Kasumi-1 (cell line): ENCODE results near the gene TEX264.
A peak's percentile ranks its signal among the peaks of the same experiment; 100 is the strongest.

ENCODE experiments used
- DNase-seq, 2 experiments: peaks; one replicate each; lab custom pipeline; 2025; lab: John Stamatoyannopoulos, UW

TEX264 gene

GRCh38 chr3:51675201-51675611 is 4.2 kb downstream of the TEX264 start:
- DNase-seq = no peak

GRCh38 chr3:51676102-51676640 is 5.1 kb downstream of the TEX264 start:
- DNase-seq = no peak

- DNase-seq = no peak
Measured at GRCh38 chr3:51677358-51677757, 6.3 kb downstream of the TEX264 start.

GRCh38 chr3:51678186-51678585 is 7.1 kb downstream of the TEX264 start:
- no peak for DNase-seq

GRCh38 chr3:51678641-51679040 is 7.6 kb downstream of the TEX264 start:
- no peak for DNase-seq

- DNase-seq = no peak
Measured at GRCh38 chr3:51679318-51679717, 8.3 kb downstream of the TEX264 start.

GRCh38 chr3:51679777-51680176 is 8.7 kb downstream of the TEX264 start:
- DNase-seq = no peak

- no peak for DNase-seq
Measured at GRCh38 chr3:51680196-51680595, 9.1 kb downstream of the TEX264 start.

- DNase-seq = no peak
Measured at GRCh38 chr3:51680663-51681230, 9.7 kb downstream of the TEX264 start.

GRCh38 chr3:51681453-51681852 is 10.4 kb downstream of the TEX264 start:
- DNase-seq = peak; percentile 80 to 84

- DNase-seq = peak; percentile 94 to 95
Measured at GRCh38 chr3:51682079-51682478, 11.0 kb downstream of the TEX264 start.

- no peak for DNase-seq
Measured at GRCh38 chr3:51682526-51682925, 11.5 kb downstream of the TEX264 start.

GRCh38 chr3:51683566-51683965 is 12.5 kb downstream of the TEX264 start:
- no peak for DNase-seq

- DNase-seq = peak; percentile 14 to 29
Measured at GRCh38 chr3:51684971-51685751, 14.1 kb downstream of the TEX264 start.

GRCh38 chr3:51686056-51686455 is 15.0 kb downstream of the TEX264 start:
- no peak for DNase-seq

- peak; percentile 74 to 88 for DNase-seq
Measured at GRCh38 chr3:51686512-51687215, 15.6 kb downstream of the TEX264 start.

GRCh38 chr3:51687431-51688205 is 16.6 kb downstream of the TEX264 start:
- DNase-seq = no peak

GRCh38 chr3:51688206-51688600 is 17.2 kb downstream of the TEX264 start:
- no peak for DNase-seq

- no peak for DNase-seq
Measured at GRCh38 chr3:51691021-51691420, 20.0 kb downstream of the TEX264 start.

GRCh38 chr3:51691949-51692348 is 20.9 kb downstream of the TEX264 start:
- DNase-seq = no peak

GRCh38 chr3:51692980-51693395 is 21.9 kb downstream of the TEX264 start:
- DNase-seq = no peak

- DNase-seq = no peak
Measured at GRCh38 chr3:51696954-51697353, 25.9 kb downstream of the TEX264 start.
